ENCODE measurements around the gene CDK14.

Gene CDK14

GRCh38 chr7:91230100-91230499 lies 634.0 kb downstream of the CDK14 start:
- DNase-seq (ENCODE audit: extremely low read depth, low read depth): no peak
- no peak overlapping the region for H3K4me3 ChIP-seq (replicated peaks; ENCODE audit: low read depth, low read length)
- TF ChIP-seq CTCF (IDR thresholded peaks at IDR 0.05; ENCODE audit: low read depth, low read length, missing control alignments): no peak

- DNase-seq (ENCODE audit: extremely low read depth, low read depth): no peak
- no peak overlapping the region for H3K4me3 ChIP-seq (replicated peaks; ENCODE audit: low read depth, low read length)
- TF ChIP-seq CTCF (IDR thresholded peaks at IDR 0.05; ENCODE audit: low read depth, low read length, missing control alignments): no peak
Measured at GRCh38 chr7:91230503-91230902, 634.4 kb downstream of the CDK14 start.

GRCh38 chr7:91233212-91233611 lies 637.1 kb downstream of the CDK14 start:
- no peak for DNase-seq (ENCODE audit: extremely low read depth, low read depth)
- H3K4me3 ChIP-seq (replicated peaks; ENCODE audit: low read depth, low read length): no peak overlapping the region
- TF ChIP-seq CTCF (IDR thresholded peaks at IDR 0.05; ENCODE audit: low read depth, low read length, missing control alignments): no peak

- no peak overlapping the region for H3K4me3 ChIP-seq (replicated peaks; ENCODE audit: low read depth, low read length)
- no peak for TF ChIP-seq CTCF (IDR thresholded peaks at IDR 0.05; ENCODE audit: low read depth, low read length, missing control alignments)
- no peak for DNase-seq (ENCODE audit: extremely low read depth, low read depth)
Measured at GRCh38 chr7:91235211-91235832, 639.2 kb downstream of the CDK14 start.

- no peak for TF ChIP-seq CTCF (IDR thresholded peaks at IDR 0.05; ENCODE audit: low read depth, low read length, missing control alignments)
- DNase-seq (ENCODE audit: extremely low read depth, low read depth): peak; percentile 92
- H3K4me3 ChIP-seq (replicated peaks; ENCODE audit: low read depth, low read length): no peak overlapping the region
Measured at GRCh38 chr7:91239171-91239604, 643.1 kb downstream of the CDK14 start.

GRCh38 chr7:91239772-91240171 lies 643.7 kb downstream of the CDK14 start:
- H3K4me3 ChIP-seq (replicated peaks; ENCODE audit: low read depth, low read length): no peak overlapping the region
- no peak for DNase-seq (ENCODE audit: extremely low read depth, low read depth)
- TF ChIP-seq CTCF (IDR thresholded peaks at IDR 0.05; ENCODE audit: low read depth, low read length, missing control alignments): no peak
